HEK293 (cell line): ENCODE measurements around the gene FUT8.

Experiments
- ZNF529 ChIP-seq: fragments of 450-650 bp; formaldehyde crosslinking; IDR thresholded peaks from 2 replicates; pipeline ENCODE4 v1.5.1; 2017; ENCODE audit warnings: missing genetic modification characterization, missing biosample characterization; ENCODE audit not compliant: insufficient replicate concordance
- ZNF658 ChIP-seq: fragments of 450-650 bp; formaldehyde crosslinking; IDR thresholded peaks from 2 replicates; pipeline ENCODE4; 2016; ENCODE audit warnings: missing biosample characterization, missing genetic modification characterization
- TF ChIP-seq, protein P1 (sequence below): fragments of 450-650 bp; formaldehyde crosslinking; IDR thresholded peaks from 2 replicates; pipeline ENCODE4 v1.5.1; 2016; ENCODE audit warnings: missing biosample characterization, missing genetic modification characterization
- TF ChIP-seq, protein P2 (sequence below): fragments of 450-650 bp; formaldehyde crosslinking; IDR thresholded peaks from 2 replicates; pipeline ENCODE4 v1.5.1; 2016; ENCODE audit warnings: missing biosample characterization, missing genetic modification characterization

DNA sequence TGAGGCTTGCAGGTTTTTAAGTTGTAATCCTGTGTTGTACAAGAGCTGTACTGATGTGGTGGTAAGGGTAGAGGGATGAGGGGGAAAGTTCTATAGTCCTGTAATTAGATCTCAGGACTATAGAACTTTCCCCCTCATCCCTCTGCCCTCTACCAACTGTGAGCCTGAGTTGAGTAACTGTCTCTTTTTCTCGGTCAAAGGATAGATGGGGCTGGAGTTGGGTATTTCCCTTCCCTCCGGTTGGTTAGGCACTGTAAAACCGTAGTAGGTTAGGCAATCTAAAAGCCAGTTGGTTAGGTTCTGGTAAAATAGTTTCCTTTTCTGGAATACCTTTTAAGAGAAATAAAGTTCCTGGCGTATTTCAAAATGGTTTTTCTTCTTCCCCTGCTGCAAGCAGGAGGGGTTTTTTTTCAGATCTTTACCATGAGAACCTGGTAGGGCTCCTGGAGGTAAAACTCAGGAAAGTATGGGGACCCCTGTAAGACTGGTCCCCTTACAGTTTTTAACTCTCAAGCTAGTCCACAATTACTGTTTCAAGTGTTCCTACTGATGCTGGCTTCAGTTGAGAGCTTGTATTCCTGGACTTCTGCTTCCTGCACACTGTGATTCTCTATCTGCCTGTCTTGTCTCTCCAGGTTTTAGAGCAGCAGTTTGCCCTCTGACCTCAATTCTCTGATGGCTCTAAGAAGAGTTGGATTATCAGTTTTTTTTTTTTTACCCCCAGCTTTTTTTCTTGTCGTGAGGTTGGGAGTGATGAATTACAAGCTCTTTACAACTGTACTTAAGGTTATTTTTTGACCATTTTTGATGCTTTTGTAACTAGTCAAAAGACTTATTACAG is 58.7 kb downstream of the FUT8 start:
- TF ChIP-seq, protein P1, sequence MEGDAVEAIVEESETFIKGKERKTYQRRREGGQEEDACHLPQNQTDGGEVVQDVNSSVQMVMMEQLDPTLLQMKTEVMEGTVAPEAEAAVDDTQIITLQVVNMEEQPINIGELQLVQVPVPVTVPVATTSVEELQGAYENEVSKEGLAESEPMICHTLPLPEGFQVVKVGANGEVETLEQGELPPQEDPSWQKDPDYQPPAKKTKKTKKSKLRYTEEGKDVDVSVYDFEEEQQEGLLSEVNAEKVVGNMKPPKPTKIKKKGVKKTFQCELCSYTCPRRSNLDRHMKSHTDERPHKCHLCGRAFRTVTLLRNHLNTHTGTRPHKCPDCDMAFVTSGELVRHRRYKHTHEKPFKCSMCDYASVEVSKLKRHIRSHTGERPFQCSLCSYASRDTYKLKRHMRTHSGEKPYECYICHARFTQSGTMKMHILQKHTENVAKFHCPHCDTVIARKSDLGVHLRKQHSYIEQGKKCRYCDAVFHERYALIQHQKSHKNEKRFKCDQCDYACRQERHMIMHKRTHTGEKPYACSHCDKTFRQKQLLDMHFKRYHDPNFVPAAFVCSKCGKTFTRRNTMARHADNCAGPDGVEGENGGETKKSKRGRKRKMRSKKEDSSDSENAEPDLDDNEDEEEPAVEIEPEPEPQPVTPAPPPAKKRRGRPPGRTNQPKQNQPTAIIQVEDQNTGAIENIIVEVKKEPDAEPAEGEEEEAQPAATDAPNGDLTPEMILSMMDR (tag by site-specific recombination): no peak
- TF ChIP-seq, protein P2, sequence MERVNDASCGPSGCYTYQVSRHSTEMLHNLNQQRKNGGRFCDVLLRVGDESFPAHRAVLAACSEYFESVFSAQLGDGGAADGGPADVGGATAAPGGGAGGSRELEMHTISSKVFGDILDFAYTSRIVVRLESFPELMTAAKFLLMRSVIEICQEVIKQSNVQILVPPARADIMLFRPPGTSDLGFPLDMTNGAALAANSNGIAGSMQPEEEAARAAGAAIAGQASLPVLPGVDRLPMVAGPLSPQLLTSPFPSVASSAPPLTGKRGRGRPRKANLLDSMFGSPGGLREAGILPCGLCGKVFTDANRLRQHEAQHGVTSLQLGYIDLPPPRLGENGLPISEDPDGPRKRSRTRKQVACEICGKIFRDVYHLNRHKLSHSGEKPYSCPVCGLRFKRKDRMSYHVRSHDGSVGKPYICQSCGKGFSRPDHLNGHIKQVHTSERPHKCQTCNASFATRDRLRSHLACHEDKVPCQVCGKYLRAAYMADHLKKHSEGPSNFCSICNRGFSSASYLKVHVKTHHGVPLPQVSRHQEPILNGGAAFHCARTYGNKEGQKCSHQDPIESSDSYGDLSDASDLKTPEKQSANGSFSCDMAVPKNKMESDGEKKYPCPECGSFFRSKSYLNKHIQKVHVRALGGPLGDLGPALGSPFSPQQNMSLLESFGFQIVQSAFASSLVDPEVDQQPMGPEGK: no peak
- TF ChIP-seq ZNF658 (tag by site-specific recombination) (no peak), ZNF529 (tag by site-specific recombination) (no peak)
